ENCODE measurements around the gene APBA2. TPM values are rescaled to one million over a fixed set of nuclear protein-coding genes. Genes with fewer than 3 reads are reported as not detected.

The APBA2 gene
- total and polyA plus RNA-seq, 2 of the 13 experiments (the other 11 are each of a cell fraction or from before 2014, with no cell fraction given) = 0.62 to 2.3 TPM

DNA sequence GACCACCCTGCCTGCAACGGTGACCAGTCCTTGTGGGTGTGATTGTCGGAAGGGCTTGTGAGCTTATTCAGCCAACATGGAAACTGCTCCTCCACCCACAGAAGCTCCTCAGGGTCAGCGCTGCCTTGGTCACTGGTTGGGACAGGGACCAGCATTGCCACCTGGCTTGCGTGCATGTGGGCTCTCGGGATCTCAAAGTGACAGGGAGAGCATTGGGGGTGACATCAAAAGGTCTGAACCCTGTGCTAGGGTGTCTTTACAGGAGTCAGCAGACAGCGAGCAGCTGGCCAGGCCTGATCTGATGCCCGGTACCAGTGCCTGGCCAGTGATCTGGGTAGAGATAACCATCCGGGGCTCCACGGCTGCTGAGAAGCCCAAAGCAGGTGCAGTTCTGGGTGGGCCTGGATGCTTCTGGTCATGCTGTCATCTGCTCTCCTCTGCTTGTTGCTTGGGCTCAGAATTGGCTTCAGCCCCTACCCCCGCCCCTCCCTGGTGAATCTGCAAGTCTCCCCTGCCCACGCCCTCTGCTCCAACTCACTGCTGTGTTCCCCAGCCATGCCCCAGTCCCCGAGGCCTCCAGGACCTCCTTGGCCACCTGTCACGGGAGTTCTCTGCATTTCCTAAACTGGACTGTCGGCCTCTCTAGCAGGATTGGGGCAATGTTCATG is 249.0 kb downstream of the APBA2 start (continued):
- TF ChIP-seq TBL1XR1 (IDR thresholded peaks at IDR 0.05; ENCODE audit: borderline replicate concordance, low read length, partially characterized antibody) (no peak), NKX3-1 (CRISPR knock-in tag; IDR thresholded peaks at IDR 0.05) (no peak), RFXANK (CRISPR knock-in tag; IDR thresholded peaks at IDR 0.05) (no peak), ZFP62 (CRISPR knock-in tag; IDR thresholded peaks at IDR 0.05) (no peak), PCBP2 (optimal IDR thresholded peaks at IDR 0.05; ENCODE audit: low read depth, low read length, poor library complexity, severe bottlenecking) (no peak), EP300 (IDR thresholded peaks at IDR 0.05; ENCODE audit: low read depth in 2 of 2, low read length in 2 of 2) (no peak), EP300 (CRISPR knock-in tag; IDR thresholded peaks at IDR 0.05; ENCODE audit: borderline replicate concordance) (no peak)

DNA sequence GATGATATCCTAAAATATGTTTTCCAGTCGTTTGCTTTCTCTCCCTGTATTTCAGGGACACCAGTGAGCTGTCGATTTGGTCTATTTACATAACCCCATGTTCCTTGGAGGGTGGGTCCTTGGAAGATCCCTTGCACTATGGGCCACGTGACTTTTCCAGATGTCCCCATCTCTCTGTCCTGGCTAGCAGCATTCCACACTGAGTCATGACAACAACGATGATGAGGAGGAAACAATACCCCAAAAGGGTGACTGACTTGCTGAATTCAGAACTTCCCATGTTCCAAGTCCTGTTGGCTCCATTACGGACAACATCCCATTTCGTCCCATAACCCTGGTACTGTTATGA is 249.5 kb downstream of the APBA2 start:
- no peak overlapping the region for H3K9ac ChIP-seq (ENCODE audit: insufficient read depth, low read depth, low read length)
- in situ Hi-C loops (cut with HindIII; ENCODE audit: extremely low pct_ligation_motif_present, low pct_unique_long_range_greater_than_20kb) (no loop called here), intact Hi-C loops (cut with micrococcal nuclease; ENCODE audit: unreplicated experiment) (no loop called here)
- no peak overlapping the region for H3K27ac ChIP-seq (ENCODE audit: extremely low read length, insufficient read depth, low read length)
- WGBS (ENCODE audit: low lambda C conversion rate) = 8% methylated on average over 5 of the region's 6 CpGs
- H3K36me3 ChIP-seq (replicated peaks in 1 of 2; ENCODE audit: control insufficient read depth in 1 of 2, insufficient read depth in 2 of 2, low read length in 2 of 2) = no peaks in the 10 kb centered on the region
- H4K20me1 ChIP-seq (ENCODE audit: insufficient read depth, low read length) = peaks cover 3% of the 10 kb centered on the region; the same call in 1 of the 2 replicates
- DNase-seq (ENCODE audit: low spot score) (no peak), FAIRE-seq (no peak), ATAC-seq (no peak)
- no peaks in the 10 kb centered on the region for H3K79me2 ChIP-seq (ENCODE audit: insufficient read depth, low read length)
- H3K4me2 ChIP-seq (ENCODE audit: low read depth, low read length) = no peak overlapping the region
- H3K27me3 ChIP-seq (ENCODE audit: control insufficient read depth in 1 of 2, insufficient read depth in 2 of 2, low read length in 2 of 2) = peaks cover 0 to 13% of the 10 kb centered on the region in 2 experiments; a peak in 2 of 5 replicates
- H3K4me3 ChIP-seq (replicated peaks in 1 of 3; ENCODE audit: insufficient read depth in 1 of 3, low read depth in 2 of 3, low read length in 3 of 3) = no peak overlapping the region
- no peaks in the 10 kb centered on the region for H3K9me3 ChIP-seq (ENCODE audit: low read length)
- no peak overlapping the region for H2AFZ ChIP-seq (ENCODE audit: low read length)
- no TSS peak for BruUV-seq (replicated peaks)
- ChIA-PET CTCF (ENCODE audit: low intra/inter-chr PET ratio, low total read pairs) (no interaction called here), POLR2A (no interaction called here)
- H3K4me1 ChIP-seq (ENCODE audit: insufficient read depth, low read length) = peaks cover 5% of the 10 kb centered on the region; the same call in 1 of the 2 replicates
- TF ChIP-seq ZNF644 (CRISPR knock-in tag; IDR thresholded peaks at IDR 0.05; ENCODE audit: low read depth) (no peak), KAT7 (CRISPR knock-in tag; IDR thresholded peaks at IDR 0.05; ENCODE audit: borderline replicate concordance) (no peak), SRSF4 (IDR thresholded peaks at IDR 0.05; ENCODE audit: low read depth, low read length, poor library complexity, severe bottlenecking) (no peak), ZKSCAN1 (IDR thresholded peaks at IDR 0.05; ENCODE audit: low read length) (no peak), ZNF235 (CRISPR knock-in tag; IDR thresholded peaks at IDR 0.05; ENCODE audit: borderline replicate concordance) (no peak), NR1H2 (CRISPR knock-in tag; IDR thresholded peaks at IDR 0.05; ENCODE audit: borderline replicate concordance, low read depth) (no peak), AHR (CRISPR knock-in tag; IDR thresholded peaks at IDR 0.05) (no peak), ZNF230 (CRISPR knock-in tag; IDR thresholded peaks at IDR 0.05) (no peak)
- TF ChIP-seq, protein P1, sequence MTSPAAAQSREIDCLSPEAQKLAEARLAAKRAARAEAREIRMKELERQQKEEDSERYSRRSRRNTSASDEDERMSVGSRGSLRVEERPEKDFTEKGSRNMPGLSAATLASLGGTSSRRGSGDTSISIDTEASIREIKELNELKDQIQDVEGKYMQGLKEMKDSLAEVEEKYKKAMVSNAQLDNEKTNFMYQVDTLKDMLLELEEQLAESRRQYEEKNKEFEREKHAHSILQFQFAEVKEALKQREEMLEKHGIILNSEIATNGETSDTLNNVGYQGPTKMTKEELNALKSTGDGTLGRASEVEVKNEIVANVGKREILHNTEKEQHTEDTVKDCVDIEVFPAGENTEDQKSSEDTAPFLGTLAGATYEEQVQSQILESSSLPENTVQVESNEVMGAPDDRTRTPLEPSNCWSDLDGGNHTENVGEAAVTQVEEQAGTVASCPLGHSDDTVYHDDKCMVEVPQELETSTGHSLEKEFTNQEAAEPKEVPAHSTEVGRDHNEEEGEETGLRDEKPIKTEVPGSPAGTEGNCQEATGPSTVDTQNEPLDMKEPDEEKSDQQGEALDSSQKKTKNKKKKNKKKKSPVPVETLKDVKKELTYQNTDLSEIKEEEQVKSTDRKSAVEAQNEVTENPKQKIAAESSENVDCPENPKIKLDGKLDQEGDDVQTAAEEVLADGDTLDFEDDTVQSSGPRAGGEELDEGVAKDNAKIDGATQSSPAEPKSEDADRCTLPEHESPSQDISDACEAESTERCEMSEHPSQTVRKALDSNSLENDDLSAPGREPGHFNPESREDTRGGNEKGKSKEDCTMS (CRISPR knock-in tag; conservative IDR thresholded peaks at IDR 0.05) = no peak
- TF ChIP-seq, protein P2, sequence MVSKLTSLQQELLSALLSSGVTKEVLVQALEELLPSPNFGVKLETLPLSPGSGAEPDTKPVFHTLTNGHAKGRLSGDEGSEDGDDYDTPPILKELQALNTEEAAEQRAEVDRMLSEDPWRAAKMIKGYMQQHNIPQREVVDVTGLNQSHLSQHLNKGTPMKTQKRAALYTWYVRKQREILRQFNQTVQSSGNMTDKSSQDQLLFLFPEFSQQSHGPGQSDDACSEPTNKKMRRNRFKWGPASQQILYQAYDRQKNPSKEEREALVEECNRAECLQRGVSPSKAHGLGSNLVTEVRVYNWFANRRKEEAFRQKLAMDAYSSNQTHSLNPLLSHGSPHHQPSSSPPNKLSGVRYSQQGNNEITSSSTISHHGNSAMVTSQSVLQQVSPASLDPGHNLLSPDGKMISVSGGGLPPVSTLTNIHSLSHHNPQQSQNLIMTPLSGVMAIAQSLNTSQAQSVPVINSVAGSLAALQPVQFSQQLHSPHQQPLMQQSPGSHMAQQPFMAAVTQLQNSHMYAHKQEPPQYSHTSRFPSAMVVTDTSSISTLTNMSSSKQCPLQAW (CRISPR knock-in tag; IDR thresholded peaks at IDR 0.05) = no peak

Measured in HepG2 (cell line).